Sigmoid colon (tissue), 4 donors: ENCODE measurements around the gene SLC38A7.

ENCODE experiments used
- CTCF ChIP-seq, 4 experiments: fragments of 450-650 bp in 3 of 4; fragments of 200-600 bp in 1 of 4; IDR thresholded peaks; one replicate each; pipeline ENCODE4 v1.5.1; 2016 to 2019; ENCODE audit warnings: antibody characterized with exemption in 4 of 4, mild to moderate bottlenecking in 3 of 4, moderate library complexity in 2 of 4
- EP300 ChIP-seq, 4 donors: sonication (generic); formaldehyde crosslinking; IDR thresholded peaks; one replicate each; pipeline ENCODE4 v1.6.1; 2017; ENCODE audit warnings: antibody characterized with exemption in 4 of 4
- POLR2A ChIP-seq, 2 donors: fragments of 450-650 bp; IDR thresholded peaks; one replicate each; pipeline ENCODE4 v1.6.1; 2016; ENCODE audit warnings: antibody characterized with exemption in 2 of 2, mild to moderate bottlenecking in 2 of 2, moderate library complexity in 2 of 2
- POLR2AphosphoS5 ChIP-seq, 4 donors: sonication (generic); formaldehyde crosslinking; IDR thresholded peaks; one replicate each; pipeline ENCODE4 v1.6.1; 2017; ENCODE audit warnings: antibody characterized with exemption in 4 of 4

- TF ChIP-seq CTCF (IDR thresholded peaks at IDR 0.05) (no peak), POLR2AphosphoS5 (IDR thresholded peaks at IDR 0.05) (no peak), POLR2A (IDR thresholded peaks at IDR 0.05) (no peak), EP300 (IDR thresholded peaks at IDR 0.05) (no peak)
These were observed 45.3 kb downstream of the SLC38A7 start for GRCh38 chr16:58639230-58639629.
